ENCODE measurements around the gene IL33. TPM values are rescaled to one million over a fixed set of nuclear protein-coding genes. Genes with fewer than 3 reads are reported as not detected.

Gene IL33
- total and polyA plus RNA-seq, 2 of the 8 experiments (the other 6 are each of a cell fraction or from before 2014, with no cell fraction given): not detected

GRCh38 chr9:6216002-6216401 is 395 bp downstream of the IL33 start:
- H2BK12ac ChIP-seq (ENCODE audit: low read depth, low read length): no peak overlapping the region
- H3K18ac ChIP-seq (ENCODE audit: extremely low read depth, low read length): no peak overlapping the region
- POLR2A ChIA-PET (ENCODE audit: partially characterized antibody): interaction anchor here (1.1 kb wide), 1 partner anchor 136 kb away, joined by 3 read pairs; no protein-coding TSS in a partner anchor
- no peak overlapping the region for H3K4ac ChIP-seq (replicated peaks; ENCODE audit: insufficient read length, low read depth, low read length)
- TF ChIP-seq SAP30 (IDR thresholded peaks at IDR 0.05; ENCODE audit: insufficient read depth, insufficient replicate concordance, low read length) (no peak), POLR2AphosphoS5 (IDR thresholded peaks at IDR 0.05; ENCODE audit: low read depth, low read length) (no peak)
- H3K23me2 ChIP-seq (ENCODE audit: low read depth, low read length): no peaks in the 10 kb centered on the region
- H3K36me3 ChIP-seq (ENCODE audit: control insufficient read depth in 2 of 4, insufficient read depth in 4 of 4, low read length in 3 of 4): no peaks in the 10 kb centered on the region
- H3K27ac ChIP-seq (ENCODE audit: low read depth, low read length): no peak overlapping the region
- 92% methylated on average over 3 of the region's 3 CpGs; no CpG with 5 or more reads in 1 of the 2 experiments for WGBS, 2 experiments (ENCODE audit: extremely low coverage in 1 of 2, insufficient coverage in 1 of 2, insufficient read length in 1 of 2, insufficient replicate concordance in 2 of 2, low coverage in 1 of 2, low lambda C conversion rate in 2 of 2, missing lambda C conversion rate in 1 of 2)
- no peak overlapping the region for H2AFZ ChIP-seq (ENCODE audit: low read length)
- DNase-seq (ENCODE audit: low read depth in 1 of 2, low spot score in 2 of 2) (no peak), FAIRE-seq (no peak)
- no peak overlapping the region for H3K4me2 ChIP-seq (ENCODE audit: insufficient read depth in 1 of 2, low read depth in 2 of 2, low read length in 2 of 2)
- no peak overlapping the region for H2BK5ac ChIP-seq (ENCODE audit: low read depth, low read length)
- no peak overlapping the region for H2BK120ac ChIP-seq (replicated peaks; ENCODE audit: low read depth, low read length)
- no peak overlapping the region for H4K5ac ChIP-seq (ENCODE audit: insufficient read length, low read depth, low read length)
- no peak overlapping the region for H3K56ac ChIP-seq (replicated peaks; ENCODE audit: insufficient read length, low read depth, low read length)
- H2BK15ac ChIP-seq (ENCODE audit: low read length): no peak overlapping the region
- no peak overlapping the region for H2BK20ac ChIP-seq (ENCODE audit: low read length)
- no peaks in the 10 kb centered on the region for H3K79me2 ChIP-seq (ENCODE audit: control insufficient read depth in 1 of 2, insufficient read depth in 2 of 2, low read length in 2 of 2)
- H4K91ac ChIP-seq (replicated peaks; ENCODE audit: insufficient read length, low read length): no peak overlapping the region
- H2AK5ac ChIP-seq (ENCODE audit: low read depth, low read length): no peak overlapping the region
- no peaks in the 10 kb centered on the region for H3K27me3 ChIP-seq (replicated peaks in 1 of 4; ENCODE audit: control insufficient read depth in 3 of 4, extremely low read depth in 1 of 4, insufficient read depth in 3 of 4, low read length in 3 of 4)
- H4K20me1 ChIP-seq (replicated peaks in 1 of 2; ENCODE audit: control insufficient read depth in 1 of 2, insufficient read depth in 2 of 2, low read length in 2 of 2): no peaks in the 10 kb centered on the region
- no peak overlapping the region for H3K14ac ChIP-seq (ENCODE audit: insufficient read length)
- no peak overlapping the region for H4K8ac ChIP-seq (ENCODE audit: extremely low read depth, insufficient read depth, low read length)
- H3K79me1 ChIP-seq (ENCODE audit: low read depth, low read length): no peaks in the 10 kb centered on the region
- no peak overlapping the region for H3K23ac ChIP-seq (ENCODE audit: insufficient read length)
- H3K4me3 ChIP-seq (ENCODE audit: extremely low read depth in 1 of 4, insufficient read depth in 2 of 4, low read depth in 3 of 4, low read length in 4 of 4): no peak overlapping the region
- H3K9me3 ChIP-seq (ENCODE audit: insufficient read depth in 2 of 2, low read depth in 1 of 2, low read length in 1 of 2): no peaks in the 10 kb centered on the region
- no peaks in the 10 kb centered on the region for H3K4me1 ChIP-seq (replicated peaks in 1 of 4; ENCODE audit: control insufficient read depth in 3 of 4, insufficient read depth in 4 of 4, low read length in 3 of 4)
- no peak overlapping the region for H3K9ac ChIP-seq (replicated peaks in 1 of 4; ENCODE audit: extremely low read depth in 1 of 4, low read depth in 3 of 4, low read length in 3 of 4)
- CTCF ChIA-PET (ENCODE audit: partially characterized antibody): interaction anchor here (1.2 to 3.7 kb wide), 2 partner anchors 17 to 21 kb away, joined by 5 to 15 read pairs; no protein-coding TSS in a partner anchor
